GM19372 (cell line): ENCODE data around the gene DNAJC6.
"Not testable (repeated sequence)": the region's sequence is repeated elsewhere in the genome, so short reads cannot be mapped to it uniquely, and the experiment has no call there.

Experiments used
- ATAC-seq: cut with Tn5 transposase; IDR thresholded peaks from one replicate; pipeline ENCODE4 v1.9.1; 2021; ENCODE audit warnings: mild to moderate bottlenecking, low read depth, moderate library complexity; ENCODE audit not compliant: unreplicated experiment

The DNAJC6 gene

GRCh38 chr1:65424573-65424889 lies 115.2 kb downstream of the DNAJC6 start:
- ATAC-seq, result no peak

- ATAC-seq, result no peak
Measured at GRCh38 chr1:65425006-65425405, 115.7 kb downstream of the DNAJC6 start.

DNA sequence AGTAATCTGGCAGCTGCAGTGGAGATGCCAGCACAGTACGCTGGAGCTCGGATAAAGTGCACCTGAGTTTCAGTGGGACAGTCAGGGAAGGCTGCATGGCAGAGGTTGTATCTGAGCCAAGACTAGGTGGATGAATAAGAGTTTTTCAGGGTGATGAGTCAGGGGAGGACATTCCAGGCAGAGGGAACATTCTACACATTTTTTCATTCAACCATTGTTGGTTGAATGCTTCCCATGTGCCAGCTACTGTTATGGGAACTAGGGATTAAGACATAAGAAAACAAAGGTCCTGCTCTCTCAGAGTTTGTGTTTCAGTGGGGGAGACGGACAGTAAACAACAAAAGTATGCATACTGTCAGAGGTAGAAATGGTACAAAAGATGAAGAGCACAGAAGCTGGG lies 116.4 kb downstream of the DNAJC6 start:
- no peak for ATAC-seq

GRCh38 chr1:65429078-65429477 lies 119.7 kb downstream of the DNAJC6 start:
- no peak for ATAC-seq

DNA sequence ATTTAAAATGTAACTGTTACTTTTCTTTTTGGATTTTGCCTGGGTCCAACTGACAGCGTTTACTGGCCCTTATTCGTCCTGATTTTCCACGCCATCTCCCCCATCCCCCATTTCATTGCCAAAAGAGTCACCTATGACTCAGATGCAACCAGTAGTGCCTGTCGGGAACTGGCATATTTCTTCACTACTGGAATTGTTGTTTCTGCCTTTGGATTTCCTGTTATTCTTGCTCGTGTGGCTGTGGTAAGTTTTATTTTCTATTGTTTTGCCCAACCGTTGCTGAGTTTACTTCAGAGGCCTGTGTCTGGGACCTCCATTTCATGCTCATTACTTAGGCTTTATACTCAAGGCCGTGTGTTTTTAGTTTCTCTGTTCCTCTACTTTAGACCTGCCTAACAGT lies 120.5 kb downstream of the DNAJC6 start:
- no peak for ATAC-seq

- ATAC-seq, result peak; percentile 68
Measured at GRCh38 chr1:65431111-65431705, 121.9 kb downstream of the DNAJC6 start.

GRCh38 chr1:65432918-65433317 lies 123.6 kb downstream of the DNAJC6 start:
- ATAC-seq, result no peak

GRCh38 chr1:65434255-65434654 lies 124.9 kb downstream of the DNAJC6 start:
- no peak for ATAC-seq

GRCh38 chr1:65434760-65435159 lies 125.4 kb downstream of the DNAJC6 start:
- no peak for ATAC-seq

GRCh38 chr1:65435987-65436386 lies 126.6 kb downstream of the DNAJC6 start:
- no peak for ATAC-seq

- no peak for ATAC-seq
Measured at GRCh38 chr1:65437616-65438015, 128.3 kb downstream of the DNAJC6 start.

GRCh38 chr1:65440322-65440900 lies 131.1 kb downstream of the DNAJC6 start:
- ATAC-seq, result no peak

DNA sequence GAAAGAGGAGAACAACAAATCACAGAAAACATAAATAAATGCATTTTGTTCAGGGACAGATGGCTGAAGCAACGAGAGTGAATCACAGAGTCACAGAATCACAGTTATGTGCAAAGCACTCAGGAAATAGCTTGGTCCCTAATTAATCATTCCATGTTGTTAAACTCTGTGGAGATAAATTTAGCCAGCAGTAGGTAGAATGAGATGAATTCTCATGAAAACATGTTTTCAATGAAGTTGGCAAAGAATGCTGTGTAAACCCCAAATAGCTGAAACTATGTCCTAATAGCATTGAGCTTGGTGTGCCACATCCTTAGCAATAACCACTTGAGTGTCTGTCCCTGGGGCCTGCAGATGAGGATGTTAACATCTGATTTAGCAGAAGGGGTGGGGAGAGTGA lies 131.6 kb downstream of the DNAJC6 start:
- ATAC-seq, result no peak

DNA sequence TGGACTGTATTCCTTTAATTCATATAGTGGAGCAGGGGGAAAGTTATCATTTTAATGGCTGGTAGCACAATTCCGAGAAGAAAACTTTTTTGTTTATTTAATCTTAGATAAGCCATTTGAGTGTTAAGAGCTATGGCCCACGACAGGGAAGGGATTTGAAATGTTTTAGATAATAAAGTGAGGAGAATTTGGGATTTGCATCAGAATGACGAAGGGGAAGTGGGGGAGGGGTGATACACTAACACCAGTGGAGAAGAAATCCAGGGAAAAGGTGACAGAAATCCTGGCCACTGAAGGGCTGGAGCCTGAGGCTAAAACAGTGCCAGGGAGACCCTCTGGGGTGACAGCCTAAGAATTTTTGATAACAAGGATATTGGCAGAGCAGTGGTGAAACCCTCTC lies 132.1 kb downstream of the DNAJC6 start:
- ATAC-seq, result no peak

- no peak for ATAC-seq
Measured at GRCh38 chr1:65442442-65442841, 133.1 kb downstream of the DNAJC6 start.

DNA sequence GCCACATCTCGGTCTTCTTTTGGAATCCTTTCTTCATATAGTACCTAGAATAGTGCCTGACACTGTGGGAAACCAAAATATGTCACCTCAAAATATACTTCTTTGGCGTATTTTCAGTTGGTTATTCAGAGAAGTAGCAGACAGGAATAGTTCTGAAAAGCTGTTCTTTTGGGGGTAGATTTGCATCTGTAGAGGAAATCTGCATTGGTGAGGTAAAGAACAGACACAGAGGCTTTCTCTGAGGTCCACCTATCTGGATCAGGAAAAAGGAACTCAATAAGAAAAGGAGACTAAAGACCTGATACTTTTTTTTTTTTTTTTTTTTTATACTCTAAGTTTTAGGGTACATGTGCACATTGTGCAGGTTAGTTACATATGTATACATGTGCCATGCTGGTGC lies 134.3 kb downstream of the DNAJC6 start:
- no peak for ATAC-seq

- ATAC-seq, result no peak
Measured at GRCh38 chr1:65444128-65444640, 134.8 kb downstream of the DNAJC6 start.

GRCh38 chr1:65445837-65446236 lies 136.5 kb downstream of the DNAJC6 start:
- ATAC-seq, result no peak

DNA sequence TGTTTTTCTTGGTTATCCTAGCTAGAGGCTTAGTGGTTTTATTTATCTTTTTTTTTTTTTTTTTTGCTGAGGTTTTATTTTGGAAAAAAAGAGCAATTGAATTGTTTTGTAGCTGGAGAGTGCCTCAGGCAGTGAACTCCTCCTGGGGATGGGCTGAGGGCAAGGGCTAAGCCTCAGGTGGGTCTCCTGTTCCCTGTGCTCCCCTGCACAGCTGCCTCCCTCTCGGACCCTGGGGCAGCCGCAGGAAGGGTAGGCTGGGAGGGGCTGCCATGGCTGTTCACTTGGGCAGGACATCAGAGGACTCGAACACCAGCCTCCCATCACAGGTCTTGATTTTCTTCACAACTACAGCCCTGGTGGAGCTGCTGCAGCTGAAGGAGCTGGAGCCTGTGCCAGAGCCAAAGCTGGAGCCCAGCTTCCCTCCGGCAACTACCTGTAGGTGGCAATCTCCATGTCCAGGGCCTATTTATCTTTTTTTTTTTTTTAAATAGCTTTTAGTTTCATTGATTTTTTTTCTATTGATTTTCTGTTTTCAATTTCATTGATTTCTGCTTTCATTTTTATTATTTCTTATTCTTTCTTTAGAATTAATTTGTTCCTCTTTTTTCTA lies 140.0 kb downstream of the DNAJC6 start:
- ATAC-seq, result no peak

GRCh38 chr1:65455678-65456077 lies 146.3 kb downstream of the DNAJC6 start:
- not testable (repeated sequence) for ATAC-seq

GRCh38 chr1:65456481-65456880 lies 147.1 kb downstream of the DNAJC6 start:
- no peak for ATAC-seq

GRCh38 chr1:65457868-65458267 lies 148.5 kb downstream of the DNAJC6 start:
- no peak for ATAC-seq
